HG02870 (cell line): ENCODE measurements around the gene AKT3.

Source experiments
- ATAC-seq: cut with Tn5 transposase; IDR thresholded peaks from one replicate; pipeline ENCODE4 v1.9.1; 2021; ENCODE audit warnings: mild to moderate bottlenecking, moderate library complexity; ENCODE audit not compliant: unreplicated experiment

Gene AKT3

DNA sequence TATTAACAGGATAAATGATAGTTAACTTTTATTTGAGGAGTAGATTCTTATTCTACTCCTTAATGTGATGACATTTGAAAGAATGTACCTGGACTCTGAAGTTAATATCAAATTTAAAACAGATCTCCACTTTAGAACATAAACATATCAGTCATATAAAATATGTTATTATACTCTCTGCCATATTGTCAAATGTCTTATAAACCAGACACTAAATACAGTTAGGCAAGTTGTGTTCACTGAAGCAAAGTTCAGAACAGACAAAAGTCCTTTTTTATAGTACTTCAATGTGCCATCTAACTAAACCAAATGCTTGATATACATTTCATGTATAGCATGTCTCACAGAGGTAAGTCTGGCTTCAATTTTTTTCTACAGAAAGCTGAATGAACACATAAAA is 285.2 kb downstream of the AKT3 start:
- ATAC-seq: no peak

DNA sequence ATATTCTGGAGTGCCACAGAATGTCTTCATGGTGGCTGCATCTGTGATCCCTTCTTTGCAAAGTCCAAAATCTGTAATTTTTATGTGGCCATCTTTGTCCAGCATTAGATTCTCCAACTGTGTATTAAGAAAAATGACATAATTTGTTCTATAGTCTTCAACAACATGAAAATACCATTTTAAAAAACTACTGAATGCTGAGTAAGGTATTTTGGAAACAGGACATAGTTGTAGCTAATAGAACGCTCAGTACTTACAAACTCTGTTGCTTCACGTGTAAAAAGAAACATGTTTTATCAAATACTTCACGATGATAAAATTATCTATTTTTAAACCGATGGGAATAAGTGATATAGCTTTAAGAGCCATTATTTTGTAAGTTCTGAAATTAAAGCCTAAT is 286.3 kb downstream of the AKT3 start:
- ATAC-seq: no peak

DNA sequence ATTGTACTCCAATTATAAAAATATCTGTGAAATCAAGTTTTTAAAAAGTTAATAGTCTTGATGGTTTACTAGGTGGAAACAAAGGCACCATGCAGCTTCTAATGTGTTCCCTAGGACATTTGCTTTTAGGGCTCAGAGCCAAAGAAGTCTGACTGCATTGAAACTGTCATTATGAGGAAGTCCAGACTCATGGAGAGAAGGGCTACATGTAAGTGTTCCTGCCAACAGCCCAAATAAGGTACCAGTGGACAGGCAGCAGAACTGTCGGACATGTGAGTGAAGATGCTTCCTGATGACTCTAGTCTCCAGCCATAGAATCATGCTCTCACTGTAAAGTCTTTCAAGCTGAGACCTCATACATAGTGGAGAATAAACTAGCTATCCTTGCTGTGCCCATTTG is 287.6 kb downstream of the AKT3 start:
- ATAC-seq: no peak

- ATAC-seq: no peak
Measured at GRCh38 chr1:243561588-243562319, 288.3 kb downstream of the AKT3 start.

DNA sequence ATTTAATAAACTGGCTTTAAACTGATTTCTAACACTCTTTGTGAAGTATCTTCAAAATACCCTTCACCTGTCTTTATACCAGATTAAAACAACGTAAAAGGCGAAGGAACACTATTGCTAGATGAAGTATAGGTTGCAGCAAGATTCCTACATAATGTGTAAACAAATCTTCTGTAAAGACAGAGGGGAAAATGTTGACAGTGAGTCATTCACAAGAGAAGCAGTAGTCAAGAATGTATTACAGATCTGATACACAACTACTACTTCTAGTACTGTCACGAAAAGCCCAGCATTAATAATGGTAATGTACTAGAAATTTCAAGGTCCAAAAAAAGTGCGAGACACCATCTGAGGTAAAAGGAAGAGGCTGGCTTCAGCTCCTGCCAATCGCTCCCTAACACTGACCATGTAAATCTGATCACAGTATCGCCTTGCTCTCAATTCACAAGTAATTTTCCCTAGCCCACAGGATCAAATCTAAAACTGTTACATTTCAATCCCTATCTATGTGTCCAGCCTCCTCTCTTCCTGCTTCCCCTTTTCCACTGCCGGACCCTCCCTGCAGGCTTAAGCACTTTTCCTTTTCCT is 290.4 kb downstream of the AKT3 start:
- ATAC-seq: no peak

- no peak for ATAC-seq
Measured at GRCh38 chr1:243558576-243558975, 291.5 kb downstream of the AKT3 start.

GRCh38 chr1:243557866-243558265 is 292.2 kb downstream of the AKT3 start:
- ATAC-seq: no peak

DNA sequence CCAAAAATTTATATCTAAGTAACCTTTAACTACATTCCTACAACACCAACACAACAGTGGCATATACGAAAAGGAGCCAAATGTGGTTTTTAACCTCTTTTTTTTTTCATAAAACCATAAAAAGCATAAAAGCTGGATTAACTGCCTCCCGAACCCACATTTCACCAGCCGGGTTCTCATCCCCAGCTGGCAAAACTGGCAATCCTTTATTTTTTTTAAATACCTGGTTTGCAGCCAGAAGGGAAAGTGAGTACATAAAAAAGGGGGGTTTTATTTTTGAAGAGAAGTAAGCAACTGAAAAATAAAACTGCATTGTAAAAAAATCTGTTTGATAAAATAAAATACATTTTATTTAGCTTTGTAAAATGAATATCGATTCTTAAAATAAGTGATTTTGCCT is 295.4 kb downstream of the AKT3 start:
- no peak for ATAC-seq

DNA sequence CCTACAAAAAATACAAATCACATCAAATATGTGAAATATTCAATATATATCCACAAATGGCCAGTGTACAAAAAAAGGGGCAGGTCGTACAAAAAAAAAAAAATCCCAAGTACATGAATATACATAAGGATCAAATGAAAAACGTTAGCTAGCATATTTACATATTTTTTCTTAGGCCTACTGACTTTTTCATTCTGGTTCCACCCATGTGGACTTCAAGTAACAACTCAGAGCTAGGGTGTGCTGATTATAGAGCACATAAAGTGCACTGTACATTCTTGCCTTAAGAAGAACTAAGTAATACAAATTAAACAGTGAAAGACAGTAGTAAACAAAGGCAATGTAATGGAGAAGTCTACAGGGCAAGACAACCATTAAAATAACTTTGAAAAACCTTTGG is 297.0 kb downstream of the AKT3 start:
- ATAC-seq: no peak

DNA sequence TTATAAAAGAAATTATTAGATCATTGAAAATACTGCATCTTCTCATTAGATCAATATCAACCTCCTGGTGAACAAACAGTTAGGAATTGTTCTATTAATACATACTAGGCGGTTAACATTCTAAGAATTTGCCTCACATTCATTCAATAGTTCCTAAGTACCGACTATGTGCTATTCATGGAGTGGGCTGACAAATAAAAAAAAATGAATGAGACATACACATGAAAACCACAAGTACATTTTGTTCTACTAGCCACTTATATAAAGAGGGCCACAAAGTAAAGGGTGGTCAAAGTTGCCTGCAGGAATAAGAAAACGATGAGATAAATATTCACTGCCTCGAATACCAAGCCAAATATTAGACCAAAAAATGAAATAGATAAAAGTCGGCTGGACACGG is 299.8 kb downstream of the AKT3 start:
- ATAC-seq: no peak

DNA sequence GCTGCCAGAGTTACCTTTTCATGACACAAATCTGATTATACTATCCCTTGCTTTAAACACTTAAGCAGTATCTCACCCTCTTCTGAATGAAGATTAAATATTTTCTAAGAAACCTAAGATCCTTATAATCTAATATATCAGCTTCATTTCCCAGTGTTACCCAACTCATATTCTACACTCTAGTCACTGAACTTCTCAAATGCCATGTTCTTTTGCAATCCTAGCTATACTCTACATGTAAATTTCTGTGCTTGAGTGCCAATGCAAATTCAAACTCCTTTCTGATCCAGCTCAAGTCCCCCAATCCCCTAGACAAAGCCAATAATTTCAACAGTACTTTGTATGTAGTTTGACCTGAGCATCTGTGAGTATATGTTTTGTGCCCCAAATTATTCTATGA is 300.3 kb downstream of the AKT3 start:
- no peak for ATAC-seq

DNA sequence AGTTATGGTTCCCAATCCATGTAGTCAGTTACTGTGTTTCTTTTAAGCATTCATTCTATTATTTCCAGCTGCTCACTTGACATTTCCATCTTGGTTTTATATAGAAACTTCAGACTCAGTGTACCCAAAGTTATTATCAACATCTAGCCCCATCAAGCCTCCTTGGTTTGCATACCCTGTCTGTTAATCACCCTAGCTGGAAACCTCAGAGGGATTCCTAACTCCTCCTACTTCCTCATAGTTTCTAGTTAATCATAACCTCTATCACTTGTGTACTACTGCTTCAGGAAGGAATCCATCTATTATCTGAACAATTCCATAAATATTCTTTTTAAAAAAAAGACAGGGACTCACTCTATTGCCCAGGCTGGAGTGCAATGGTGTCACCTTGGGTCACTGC is 300.9 kb downstream of the AKT3 start:
- no peak for ATAC-seq

- ATAC-seq: no peak
Measured at GRCh38 chr1:243548516-243548915, 301.5 kb downstream of the AKT3 start.

DNA sequence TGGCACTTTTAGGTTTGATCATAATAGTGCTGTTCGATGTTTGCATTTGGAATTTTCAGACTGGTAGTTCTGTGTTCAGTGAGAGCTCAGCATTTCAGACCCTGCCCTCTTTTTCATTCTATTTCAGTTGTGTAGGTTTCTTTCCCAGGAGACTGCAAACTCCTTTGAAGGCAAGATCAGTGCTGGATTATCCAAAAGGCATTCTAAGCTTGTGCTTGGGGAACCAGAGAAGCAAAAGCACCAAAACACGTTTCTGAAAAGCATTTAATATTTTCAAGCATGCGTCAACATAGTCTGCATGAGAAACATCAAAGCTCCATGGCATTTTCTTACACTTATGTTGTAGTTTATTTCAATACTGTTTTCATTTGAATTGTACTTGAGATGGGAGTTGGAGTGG is 302.2 kb downstream of the AKT3 start:
- no peak for ATAC-seq

DNA sequence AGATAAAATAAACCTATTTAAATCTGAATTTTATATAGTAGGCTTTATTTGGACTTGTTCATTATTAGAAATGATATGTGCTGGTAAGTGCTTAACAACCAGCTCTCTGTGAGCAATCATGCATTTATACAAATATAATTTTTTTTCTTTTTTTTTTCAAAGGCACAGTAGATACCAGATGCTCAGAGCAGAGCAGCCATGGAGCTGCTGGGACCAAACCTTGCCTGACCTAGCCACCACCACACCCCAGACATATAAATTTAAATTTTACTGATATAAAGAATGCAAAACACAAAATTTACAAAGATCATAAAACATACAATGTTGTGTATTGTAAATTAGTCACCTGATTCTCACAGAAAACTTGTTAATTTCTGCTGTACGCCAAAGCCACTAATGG is 303.6 kb downstream of the AKT3 start:
- ATAC-seq: no peak

DNA sequence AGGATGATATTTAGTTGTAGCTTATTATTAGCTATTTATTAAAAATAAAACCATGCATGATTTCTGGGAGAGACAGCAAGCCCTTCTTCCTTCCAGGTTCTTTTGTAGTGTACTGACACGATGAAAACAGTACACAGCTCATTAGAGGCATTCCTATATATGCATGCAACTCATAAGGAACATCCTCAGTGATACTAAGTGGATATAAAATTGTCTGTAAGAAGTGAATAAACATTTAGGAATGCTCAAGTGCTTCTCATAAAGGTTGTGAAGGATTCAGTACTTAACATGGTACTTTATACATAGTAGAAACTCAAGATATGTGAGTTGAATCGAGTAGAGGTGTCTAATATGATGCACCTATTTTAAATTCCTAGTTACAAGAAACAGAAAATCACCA is 306.5 kb downstream of the AKT3 start:
- no peak for ATAC-seq

DNA sequence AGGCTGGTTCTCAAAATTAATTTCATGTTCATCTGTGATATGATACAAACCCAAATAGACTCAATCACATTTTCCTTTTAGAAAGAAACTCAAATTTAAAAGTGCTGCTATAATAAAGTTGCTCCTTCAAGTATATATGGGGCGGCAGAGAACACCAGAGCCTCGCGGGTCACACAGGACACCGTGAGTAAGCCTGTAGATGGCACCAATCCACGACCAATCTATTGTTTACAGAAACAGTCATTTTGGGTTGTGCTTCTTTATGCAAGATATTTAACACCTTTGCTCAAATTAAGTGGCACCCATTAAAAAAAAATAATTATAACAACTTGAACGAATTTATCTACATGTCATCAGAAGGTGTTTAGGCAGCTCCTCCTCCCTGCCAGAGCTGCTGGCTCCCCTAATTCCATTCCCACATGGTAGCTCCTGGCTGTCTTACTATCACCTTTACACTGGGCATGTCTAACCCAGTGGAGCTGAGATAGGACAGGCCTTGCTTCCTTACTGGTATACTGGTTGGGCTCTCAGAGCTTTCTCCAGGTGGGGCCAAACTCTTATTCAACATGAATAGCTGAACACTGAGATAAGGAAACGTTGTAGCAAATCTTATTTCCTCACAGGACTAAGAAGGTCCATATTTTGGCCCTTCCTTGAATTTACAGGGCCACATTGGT is 307.2 kb downstream of the AKT3 start:
- ATAC-seq: no peak

DNA sequence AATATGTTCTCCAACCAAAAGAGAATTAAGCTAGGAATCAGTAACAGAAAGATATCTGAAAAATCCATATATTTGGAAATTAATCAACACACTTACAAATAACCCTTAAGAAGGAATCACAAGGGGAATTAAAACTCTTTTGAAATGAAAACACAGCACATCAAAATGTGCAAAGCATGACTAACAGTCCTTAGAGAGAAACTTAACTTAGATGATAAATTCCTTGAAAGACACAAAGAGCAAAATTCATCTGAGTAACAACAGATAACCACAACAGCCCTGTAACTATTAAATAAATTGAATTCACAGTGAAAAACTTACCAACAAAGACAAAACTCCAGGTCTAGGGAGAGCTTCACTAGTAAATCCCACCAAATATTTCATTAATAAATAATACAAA is 310.4 kb downstream of the AKT3 start:
- no peak for ATAC-seq

DNA sequence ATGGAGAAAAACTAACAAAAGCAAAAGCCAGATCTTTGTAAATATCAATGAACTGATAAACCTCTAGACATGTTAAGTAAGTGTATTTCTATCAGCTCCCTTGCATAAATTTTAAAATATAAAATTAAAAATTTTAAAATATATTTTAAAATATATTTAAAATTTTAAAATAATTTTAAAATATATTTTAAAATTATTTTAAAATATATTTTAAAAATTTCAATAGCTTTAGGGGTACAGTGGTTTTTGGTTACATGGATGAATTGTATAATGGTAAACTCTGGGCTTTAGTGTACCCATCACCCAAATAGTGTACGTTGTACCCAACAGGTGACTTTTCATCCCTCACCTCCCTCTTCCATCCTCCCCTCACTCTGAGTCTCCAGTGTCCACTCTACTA is 315.0 kb downstream of the AKT3 start:
- ATAC-seq: no peak

DNA sequence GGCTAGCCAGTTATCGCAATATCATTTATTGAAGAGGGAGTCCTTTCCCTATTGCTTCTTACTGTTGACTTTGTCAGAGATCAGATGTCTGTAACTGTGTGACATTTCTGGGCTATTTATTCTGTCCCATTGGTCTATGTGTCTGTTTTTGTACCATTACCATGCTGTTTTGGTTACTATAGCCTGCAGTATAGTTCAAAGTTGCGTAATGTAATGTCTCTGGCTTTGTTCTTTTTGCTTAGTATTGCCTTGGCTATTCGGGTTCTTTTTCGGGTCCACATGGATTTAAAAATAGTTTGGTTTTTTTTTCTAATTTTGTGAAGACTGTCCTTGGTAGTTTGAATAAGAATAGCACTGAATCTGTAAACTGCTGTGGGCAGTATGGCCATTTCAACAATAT is 320.5 kb downstream of the AKT3 start:
- ATAC-seq: no peak

- ATAC-seq: no peak
Measured at GRCh38 chr1:243528459-243529121, 321.5 kb downstream of the AKT3 start.

GRCh38 chr1:243526180-243526579 is 323.9 kb downstream of the AKT3 start:
- no peak for ATAC-seq
